Choroid plexus epithelial cell (primary cell): Measurements from ENCODE around the gene EVC2.

ENCODE experiments used
- DNase-seq: peaks from one replicate; pipeline ENCODE4 v3.0.0-alpha.2; 2010; ENCODE audit warnings: low read depth
- H3K4me3 ChIP-seq: 2 replicates; pipeline ENCODE4 v1.5.1; 2011; ENCODE audit warnings: low read depth, mild to moderate bottlenecking, control low read depth, low read length, moderate library complexity
- CTCF ChIP-seq: conservative IDR thresholded peaks from 2 replicates; pipeline ENCODE4 v1.5.1; 2011; ENCODE audit warnings: low read depth, mild to moderate bottlenecking, control low read depth, inconsistent platforms, low read length, moderate library complexity

Gene EVC2

GRCh38 chr4:5707366-5707765, 993 bp downstream of the EVC2 start:
- H3K4me3 ChIP-seq, result peak overlapping the region; percentile 74
- no peak for DNase-seq
- no peak for TF ChIP-seq CTCF

GRCh38 chr4:5706486-5707290, 1.7 kb downstream of the EVC2 start:
- H3K4me3 ChIP-seq, result no peak overlapping the region
- TF ChIP-seq CTCF, result no peak
- DNase-seq, result no peak

- no peak for DNase-seq
- H3K4me3 ChIP-seq, result no peak overlapping the region
- TF ChIP-seq CTCF, result no peak
Observed at GRCh38 chr4:5705647-5706320, 2.6 kb downstream of the EVC2 start.

GRCh38 chr4:5704276-5704675, 4.1 kb downstream of the EVC2 start:
- DNase-seq, result no peak
- no peak overlapping the region for H3K4me3 ChIP-seq
- no peak for TF ChIP-seq CTCF

GRCh38 chr4:5703831-5704230, 4.5 kb downstream of the EVC2 start:
- no peak for DNase-seq
- no peak overlapping the region for H3K4me3 ChIP-seq
- TF ChIP-seq CTCF, result no peak

GRCh38 chr4:5701971-5702370, 6.4 kb downstream of the EVC2 start:
- no peak overlapping the region for H3K4me3 ChIP-seq
- no peak for TF ChIP-seq CTCF
- no peak for DNase-seq

- TF ChIP-seq CTCF, result no peak
- no peak for DNase-seq
- H3K4me3 ChIP-seq, result no peak overlapping the region
Observed at GRCh38 chr4:5700459-5700858, 7.9 kb downstream of the EVC2 start.
